HG03432 (cell line): ENCODE measurements around the gene INPP5D.
"Not testable (repeated sequence)": the region's sequence is repeated elsewhere in the genome, so short reads cannot be mapped to it uniquely, and the experiment has no call there.

Experiments
- ATAC-seq: cut with Tn5 transposase; IDR thresholded peaks from one replicate; pipeline ENCODE4 v1.9.1; 2021; ENCODE audit warnings: mild to moderate bottlenecking, moderate library complexity; ENCODE audit not compliant: unreplicated experiment

INPP5D gene

GRCh38 chr2:233089851-233090250 is 29.7 kb downstream of the INPP5D start:
- ATAC-seq, result no peak

GRCh38 chr2:233090879-233091278 is 30.7 kb downstream of the INPP5D start:
- ATAC-seq, result no peak

GRCh38 chr2:233091595-233092375 is 31.6 kb downstream of the INPP5D start:
- ATAC-seq, result no peak

- ATAC-seq, result no peak
Measured at GRCh38 chr2:233092432-233093165, 32.5 kb downstream of the INPP5D start.

- no peak for ATAC-seq
Measured at GRCh38 chr2:233093166-233093448, 33.0 kb downstream of the INPP5D start.

- ATAC-seq, result no peak
Measured at GRCh38 chr2:233093721-233094120, 33.6 kb downstream of the INPP5D start.

- ATAC-seq, result no peak
Measured at GRCh38 chr2:233094614-233095013, 34.5 kb downstream of the INPP5D start.

GRCh38 chr2:233096006-233096405 is 35.9 kb downstream of the INPP5D start:
- ATAC-seq, result no peak

- no peak for ATAC-seq
Measured at GRCh38 chr2:233098618-233099017, 38.5 kb downstream of the INPP5D start.

- ATAC-seq, result not testable (repeated sequence)
Measured at GRCh38 chr2:233099820-233100191, 39.7 kb downstream of the INPP5D start.

- peak; percentile 87 for ATAC-seq
Measured at GRCh38 chr2:233100192-233100998, 40.3 kb downstream of the INPP5D start.

- ATAC-seq, result no peak
Measured at GRCh38 chr2:233101141-233101540, 41.0 kb downstream of the INPP5D start.

- ATAC-seq, result no peak
Measured at GRCh38 chr2:233101816-233102215, 41.7 kb downstream of the INPP5D start.

- ATAC-seq, result no peak
Measured at GRCh38 chr2:233105156-233105895, 45.2 kb downstream of the INPP5D start.

GRCh38 chr2:233105930-233106329 is 45.8 kb downstream of the INPP5D start:
- no peak for ATAC-seq

GRCh38 chr2:233107011-233107410 is 46.9 kb downstream of the INPP5D start:
- no peak for ATAC-seq

- no peak for ATAC-seq
Measured at GRCh38 chr2:233107831-233108300, 47.7 kb downstream of the INPP5D start.

- ATAC-seq, result peak; percentile 49
Measured at GRCh38 chr2:233108611-233109490, 48.7 kb downstream of the INPP5D start.

GRCh38 chr2:233111427-233111826 is 51.3 kb downstream of the INPP5D start:
- no peak for ATAC-seq

- ATAC-seq, result no peak
Measured at GRCh38 chr2:233112329-233112728, 52.2 kb downstream of the INPP5D start.
